HepG2 (cell line): Measurements from ENCODE around the gene LCN12. TPM values are rescaled to one million over a fixed set of nuclear protein-coding genes. Genes with fewer than 3 reads are reported as not detected.

Source experiments
- AKAP8 ChIP-seq: sonication (generic); formaldehyde crosslinking; IDR thresholded peaks from 2 replicates; pipeline ENCODE4 v1.5.1; 2020; ENCODE audit warnings: mild to moderate bottlenecking, missing genetic modification reagents
- ATAD3A ChIP-seq: sonication (generic); formaldehyde crosslinking; IDR thresholded peaks from 2 replicates; pipeline ENCODE4 v1.4.0; 2020; ENCODE audit warnings: missing genetic modification reagents
- BCL3 ChIP-seq: sonication (generic); formaldehyde crosslinking; IDR thresholded peaks from 2 replicates; pipeline ENCODE4 v1.5.1; 2020; ENCODE audit warnings: mild to moderate bottlenecking, missing genetic modification reagents, moderate library complexity
- FOXC1 ChIP-seq: sonication (generic); formaldehyde crosslinking; IDR thresholded peaks from 2 replicates; pipeline ENCODE4 v1.8.0; 2022; ENCODE audit warnings: mild to moderate bottlenecking, missing genetic modification reagents, borderline replicate concordance
- GATAD2A ChIP-seq: IDR thresholded peaks from 2 replicates; pipeline ENCODE4 v1.6.1; 2016
- KDM2A ChIP-seq: sonication (generic); formaldehyde crosslinking; IDR thresholded peaks from 2 replicates; pipeline ENCODE4 v1.4.0; 2020; ENCODE audit warnings: low read depth, missing genetic modification reagents, borderline replicate concordance
- KDM3A ChIP-seq: IDR thresholded peaks from 2 replicates; pipeline ENCODE4 v1.6.1; 2018; ENCODE audit warnings: low read depth, missing compliant biosample characterization
- ZNF136 ChIP-seq: sonication (generic); formaldehyde crosslinking; IDR thresholded peaks from 2 replicates; pipeline ENCODE4 v1.8.1; 2022; ENCODE audit warnings: low read depth, mild to moderate bottlenecking, moderate library complexity, missing genetic modification reagents
- ZNF232 ChIP-seq: sonication (generic); formaldehyde crosslinking; IDR thresholded peaks from 2 replicates; pipeline ENCODE4 v1.4.0; 2020; ENCODE audit warnings: missing genetic modification reagents, borderline replicate concordance
- ZNF317 ChIP-seq: sonication (generic); formaldehyde crosslinking; IDR thresholded peaks from 2 replicates; pipeline ENCODE4 v1.5.0; 2020; ENCODE audit warnings: mild to moderate bottlenecking, missing genetic modification reagents
- ZSCAN22 ChIP-seq: sonication (generic); formaldehyde crosslinking; IDR thresholded peaks from 2 replicates; pipeline ENCODE4 v1.4.0; 2020; ENCODE audit warnings: mild to moderate bottlenecking, missing genetic modification reagents
- polyA plus RNA-seq, 8 experiments: library from polyadenylated mRNA; depleted of rRNA in 3 of 8; stranded (reverse) in 7 of 8; unstranded in 1 of 8; fragments of >200 nt; fragmentation: Illumina TruSeq in 4 of 8; extraction: Trizol in 4 of 8; gene quantifications; 2 replicates each; pipeline versions ENCODE4 v1.2.1 to v1.2.3, GENCODE V29; 2011 to 2016; ENCODE audit warnings: low read depth in 4 of 8, missing spikeins in 1 of 8, mixed read lengths in 1 of 8; ENCODE audit not compliant: insufficient read depth in 1 of 8
- total RNA-seq, 5 experiments: library from RNA; depleted of rRNA; stranded (reverse); fragments of >200 nt; fragmentation: Illumina TruSeq; extraction: Trizol; gene quantifications; 2 replicates each; pipeline ENCODE4 v1.2.3, GENCODE V29; 2016; ENCODE audit warnings: low read depth in 1 of 5
- TF ChIP-seq, protein P1 (sequence below): IDR thresholded peaks from 2 replicates; pipeline ENCODE4 v1.6.1; 2018; ENCODE audit warnings: missing genetic modification reagents
- TF ChIP-seq, protein P2 (sequence below): sonication (generic); formaldehyde crosslinking; IDR thresholded peaks from 2 replicates; pipeline ENCODE4 v1.8.1; 2022; ENCODE audit warnings: low read depth, mild to moderate bottlenecking, missing genetic modification reagents
- TF ChIP-seq, protein P3 (sequence below): sonication (generic); formaldehyde crosslinking; IDR thresholded peaks from 2 replicates; pipeline ENCODE4 v1.5.0; 2020; ENCODE audit warnings: mild to moderate bottlenecking, missing genetic modification reagents

The LCN12 gene
- total and polyA plus RNA-seq, 2 of the 13 experiments (the other 11 are each of a cell fraction or from before 2014, with no cell fraction given), result 3.4 to 6.9 TPM

- TF ChIP-seq, protein P1, sequence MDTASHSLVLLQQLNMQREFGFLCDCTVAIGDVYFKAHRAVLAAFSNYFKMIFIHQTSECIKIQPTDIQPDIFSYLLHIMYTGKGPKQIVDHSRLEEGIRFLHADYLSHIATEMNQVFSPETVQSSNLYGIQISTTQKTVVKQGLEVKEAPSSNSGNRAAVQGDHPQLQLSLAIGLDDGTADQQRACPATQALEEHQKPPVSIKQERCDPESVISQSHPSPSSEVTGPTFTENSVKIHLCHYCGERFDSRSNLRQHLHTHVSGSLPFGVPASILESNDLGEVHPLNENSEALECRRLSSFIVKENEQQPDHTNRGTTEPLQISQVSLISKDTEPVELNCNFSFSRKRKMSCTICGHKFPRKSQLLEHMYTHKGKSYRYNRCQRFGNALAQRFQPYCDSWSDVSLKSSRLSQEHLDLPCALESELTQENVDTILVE (CRISPR knock-in tag), result peak; percentile 33; the same call in 1 of the 2 replicates
- TF ChIP-seq ZNF136 (no peak), KDM2A (CRISPR knock-in tag) (peak; percentile 77), GATAD2A (CRISPR knock-in tag) (0 out of 2 replicates have a peak, but pooled peaks have one; percentile 20), FOXC1 (CRISPR knock-in tag) (no peak), ZSCAN22 (no peak), BCL3 (CRISPR knock-in tag) (peak; percentile 87; the same call in 1 of the 2 replicates), KDM3A (no peak), AKAP8 (CRISPR knock-in tag) (0 out of 2 replicates have a peak, but pooled peaks have one; percentile 9), ZNF232 (CRISPR knock-in tag) (no peak; the same call in 1 of the 2 replicates), ATAD3A (CRISPR knock-in tag) (no peak), ZNF317 (peak; percentile 46; the same call in 1 of the 2 replicates)
- TF ChIP-seq, protein P2, sequence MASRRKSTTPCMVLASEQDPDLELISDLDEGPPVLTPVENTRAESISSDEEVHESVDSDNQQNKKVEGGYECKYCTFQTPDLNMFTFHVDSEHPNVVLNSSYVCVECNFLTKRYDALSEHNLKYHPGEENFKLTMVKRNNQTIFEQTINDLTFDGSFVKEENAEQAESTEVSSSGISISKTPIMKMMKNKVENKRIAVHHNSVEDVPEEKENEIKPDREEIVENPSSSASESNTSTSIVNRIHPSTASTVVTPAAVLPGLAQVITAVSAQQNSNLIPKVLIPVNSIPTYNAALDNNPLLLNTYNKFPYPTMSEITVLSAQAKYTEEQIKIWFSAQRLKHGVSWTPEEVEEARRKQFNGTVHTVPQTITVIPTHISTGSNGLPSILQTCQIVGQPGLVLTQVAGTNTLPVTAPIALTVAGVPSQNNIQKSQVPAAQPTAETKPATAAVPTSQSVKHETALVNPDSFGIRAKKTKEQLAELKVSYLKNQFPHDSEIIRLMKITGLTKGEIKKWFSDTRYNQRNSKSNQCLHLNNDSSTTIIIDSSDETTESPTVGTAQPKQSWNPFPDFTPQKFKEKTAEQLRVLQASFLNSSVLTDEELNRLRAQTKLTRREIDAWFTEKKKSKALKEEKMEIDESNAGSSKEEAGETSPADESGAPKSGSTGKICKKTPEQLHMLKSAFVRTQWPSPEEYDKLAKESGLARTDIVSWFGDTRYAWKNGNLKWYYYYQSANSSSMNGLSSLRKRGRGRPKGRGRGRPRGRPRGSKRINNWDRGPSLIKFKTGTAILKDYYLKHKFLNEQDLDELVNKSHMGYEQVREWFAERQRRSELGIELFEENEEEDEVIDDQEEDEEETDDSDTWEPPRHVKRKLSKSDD, result 0 out of 2 replicates have a peak, but pooled peaks have one; percentile 29
- TF ChIP-seq, protein P3, sequence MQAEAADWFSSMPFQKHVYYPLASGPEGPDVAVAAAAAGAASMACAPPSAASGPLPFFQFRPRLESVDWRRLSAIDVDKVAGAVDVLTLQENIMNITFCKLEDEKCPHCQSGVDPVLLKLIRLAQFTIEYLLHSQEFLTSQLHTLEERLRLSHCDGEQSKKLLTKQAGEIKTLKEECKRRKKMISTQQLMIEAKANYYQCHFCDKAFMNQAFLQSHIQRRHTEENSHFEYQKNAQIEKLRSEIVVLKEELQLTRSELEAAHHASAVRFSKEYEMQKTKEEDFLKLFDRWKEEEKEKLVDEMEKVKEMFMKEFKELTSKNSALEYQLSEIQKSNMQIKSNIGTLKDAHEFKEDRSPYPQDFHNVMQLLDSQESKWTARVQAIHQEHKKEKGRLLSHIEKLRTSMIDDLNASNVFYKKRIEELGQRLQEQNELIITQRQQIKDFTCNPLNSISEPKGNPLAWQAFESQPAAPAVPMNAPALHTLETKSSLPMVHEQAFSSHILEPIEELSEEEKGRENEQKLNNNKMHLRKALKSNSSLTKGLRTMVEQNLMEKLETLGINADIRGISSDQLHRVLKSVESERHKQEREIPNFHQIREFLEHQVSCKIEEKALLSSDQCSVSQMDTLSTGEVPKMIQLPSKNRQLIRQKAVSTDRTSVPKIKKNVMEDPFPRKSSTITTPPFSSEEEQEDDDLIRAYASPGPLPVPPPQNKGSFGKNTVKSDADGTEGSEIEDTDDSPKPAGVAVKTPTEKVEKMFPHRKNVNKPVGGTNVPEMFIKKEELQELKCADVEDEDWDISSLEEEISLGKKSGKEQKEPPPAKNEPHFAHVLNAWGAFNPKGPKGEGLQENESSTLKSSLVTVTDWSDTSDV (CRISPR knock-in tag), result peak; percentile 22; the same call in 1 of the 2 replicates
These were observed 40.1 kb downstream of the LCN12 start, which contains the start of gene PAXX (continued) for GRCh38 chr9:136991993-136992818.
